GM18526 (cell line): ENCODE results near the gene LHX1.

Experiments used
- POLR2A ChIP-seq: IDR thresholded peaks from 3 replicates; pipeline ENCODE4 v1.6.1; 2011; ENCODE audit not compliant: insufficient read length; ENCODE audit errors: extremely low read depth

LHX1 gene

DNA sequence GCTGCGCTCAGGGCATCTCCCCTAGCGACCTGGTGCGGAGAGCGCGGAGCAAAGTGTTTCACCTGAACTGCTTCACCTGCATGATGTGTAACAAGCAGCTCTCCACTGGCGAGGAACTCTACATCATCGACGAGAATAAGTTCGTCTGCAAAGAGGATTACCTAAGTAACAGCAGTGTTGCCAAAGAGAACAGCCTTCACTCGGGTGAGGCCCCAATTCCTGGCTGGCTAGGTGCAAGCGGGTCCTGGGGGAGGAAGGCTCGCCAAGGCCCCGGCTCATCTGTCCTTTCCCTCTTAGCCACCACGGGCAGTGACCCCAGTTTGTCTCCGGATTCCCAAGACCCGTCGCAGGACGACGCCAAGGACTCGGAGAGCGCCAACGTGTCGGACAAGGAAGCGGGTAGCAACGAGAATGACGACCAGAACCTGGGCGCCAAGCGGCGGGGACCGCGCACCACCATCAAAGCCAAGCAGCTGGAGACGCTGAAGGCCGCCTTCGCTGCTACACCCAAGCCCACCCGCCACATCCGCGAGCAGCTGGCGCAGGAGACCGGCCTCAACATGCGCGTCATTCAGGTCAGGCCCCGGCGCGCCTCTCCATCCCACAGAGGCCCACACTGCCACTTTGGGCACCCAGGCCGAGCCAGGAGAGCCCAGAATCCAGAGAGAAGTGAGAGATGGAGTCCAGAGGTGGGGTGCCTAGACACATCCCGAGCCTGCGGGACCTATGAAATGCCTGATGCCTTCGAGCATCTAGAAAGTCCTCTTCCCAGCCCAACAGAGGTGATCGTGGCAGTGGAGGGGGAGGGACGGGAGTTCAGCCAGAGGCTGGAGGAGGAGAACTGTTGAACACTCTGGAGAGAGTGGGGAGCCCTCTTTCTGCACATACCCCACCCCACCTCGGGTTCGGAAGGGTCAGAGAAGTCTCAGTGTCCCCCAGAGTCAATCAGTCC, 3.3 kb downstream of the LHX1 start:
- TF ChIP-seq POLR2A, result no peak

DNA sequence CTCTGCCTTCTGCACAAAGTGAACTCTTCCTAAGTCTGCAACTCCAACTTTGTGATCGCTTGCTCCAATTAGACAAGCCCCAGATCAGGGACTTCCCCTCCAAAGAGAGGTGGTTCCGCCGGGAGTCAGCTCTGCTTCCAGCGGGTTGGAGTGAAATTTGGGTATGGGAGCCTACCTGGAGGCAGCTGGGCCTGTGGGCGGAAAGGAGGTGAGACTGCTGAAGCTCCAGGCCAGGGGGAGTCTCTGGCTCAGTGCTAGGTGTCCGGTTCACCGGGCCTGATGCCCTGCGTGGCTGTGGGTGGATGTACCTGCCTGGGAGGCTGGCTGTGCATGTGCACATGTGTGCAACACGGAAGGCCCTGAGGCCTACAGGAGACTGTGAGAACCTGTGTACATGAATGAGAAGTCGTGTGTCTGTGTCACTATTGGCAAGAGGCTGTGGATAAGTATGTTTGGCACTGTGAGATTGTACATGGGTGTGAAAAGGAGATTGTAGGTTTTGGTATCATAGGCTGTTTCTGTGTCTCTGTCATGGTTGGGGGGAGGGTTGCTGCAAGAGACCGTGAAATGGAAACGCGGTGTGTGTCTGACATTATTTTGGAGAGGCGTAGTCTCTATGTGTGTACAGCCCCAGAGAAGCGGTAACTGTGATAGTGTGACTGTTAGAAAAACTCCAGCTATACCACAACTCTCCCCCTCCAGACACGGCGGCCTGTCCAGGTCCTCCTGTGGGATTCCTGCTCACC, 4.2 kb downstream of the LHX1 start:
- no peak for TF ChIP-seq POLR2A

DNA sequence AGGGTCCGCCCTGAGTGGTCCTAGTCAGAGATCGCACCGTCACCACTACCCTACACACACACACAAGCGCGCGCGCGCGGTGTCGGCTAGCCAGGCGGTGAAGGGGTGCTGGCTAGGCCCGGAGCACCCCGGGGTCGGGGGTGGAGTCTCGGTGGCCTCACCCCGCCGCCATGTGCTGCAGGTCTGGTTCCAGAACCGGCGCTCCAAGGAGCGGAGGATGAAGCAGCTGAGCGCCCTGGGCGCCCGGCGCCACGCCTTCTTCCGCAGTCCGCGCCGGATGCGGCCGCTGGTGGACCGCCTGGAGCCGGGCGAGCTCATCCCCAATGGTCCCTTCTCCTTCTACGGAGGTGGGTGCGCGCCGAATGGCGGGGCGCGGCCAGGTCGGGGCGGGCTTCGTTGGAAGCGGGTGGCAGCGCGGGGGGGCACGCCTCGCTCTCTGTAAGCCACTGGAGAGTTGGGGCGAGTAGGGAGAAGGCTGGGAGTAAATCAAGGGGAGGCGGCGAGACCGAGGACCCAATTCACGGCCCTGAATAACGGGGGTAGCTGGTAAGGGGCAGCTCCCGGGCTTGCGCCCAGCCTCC, 4.8 kb downstream of the LHX1 start:
- TF ChIP-seq POLR2A, result no peak

DNA sequence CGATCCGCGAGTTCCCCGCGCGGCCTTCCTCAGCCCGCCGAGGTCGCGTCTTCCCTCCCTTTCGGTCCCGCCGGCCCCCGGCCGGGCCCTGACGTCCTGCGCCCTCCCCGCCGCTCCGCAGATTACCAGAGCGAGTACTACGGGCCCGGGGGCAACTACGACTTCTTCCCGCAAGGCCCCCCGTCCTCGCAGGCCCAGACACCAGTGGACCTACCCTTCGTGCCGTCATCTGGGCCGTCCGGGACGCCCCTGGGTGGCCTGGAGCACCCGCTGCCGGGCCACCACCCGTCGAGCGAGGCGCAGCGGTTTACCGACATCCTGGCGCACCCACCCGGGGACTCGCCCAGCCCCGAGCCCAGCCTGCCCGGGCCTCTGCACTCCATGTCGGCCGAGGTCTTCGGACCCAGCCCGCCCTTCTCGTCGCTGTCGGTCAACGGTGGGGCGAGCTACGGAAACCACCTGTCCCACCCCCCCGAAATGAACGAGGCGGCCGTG, 5.4 kb downstream of the LHX1 start:
- TF ChIP-seq POLR2A, result no peak

DNA sequence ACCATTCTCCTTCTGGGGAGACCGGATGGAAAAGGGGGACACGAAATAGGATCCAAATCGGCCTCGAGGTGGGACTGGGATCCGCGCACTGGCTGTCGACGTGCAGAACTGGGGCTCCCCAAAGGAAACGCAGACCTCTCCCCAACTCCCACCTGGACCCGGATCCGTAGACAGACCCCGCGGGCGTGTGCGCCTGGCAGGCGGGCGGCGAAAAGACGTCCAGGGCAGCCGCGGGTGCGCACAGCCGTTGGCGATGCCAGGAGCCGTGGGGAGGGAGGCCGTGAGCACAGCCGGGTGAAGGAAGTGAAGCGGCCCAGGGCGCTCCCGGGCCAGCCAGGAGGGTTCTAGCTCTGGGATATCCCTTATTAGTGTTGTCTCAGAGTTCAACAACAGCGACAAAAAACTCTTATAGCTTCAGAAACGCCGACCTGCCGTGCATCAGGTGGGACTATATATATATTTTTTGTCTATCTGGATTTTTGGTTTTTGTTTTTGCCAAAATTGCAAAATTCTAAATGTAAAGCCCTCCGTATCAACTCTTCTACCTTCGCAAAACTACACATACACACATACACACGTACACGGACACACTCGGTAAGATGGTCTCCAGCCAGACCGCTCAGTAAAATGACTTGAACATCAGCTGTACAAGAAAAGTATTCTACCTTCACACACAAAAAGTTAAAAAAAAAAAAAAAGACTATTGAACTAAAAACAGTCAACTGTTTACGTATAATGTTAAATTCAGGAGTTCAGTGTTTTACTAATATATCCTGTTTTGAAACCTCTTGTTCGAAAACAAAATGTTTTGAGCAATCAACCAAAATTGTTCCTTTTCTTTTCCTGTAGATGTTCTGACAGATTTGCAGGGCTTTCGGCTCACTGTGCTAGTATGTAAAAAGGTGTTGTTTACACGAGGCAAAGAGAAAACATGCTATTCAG, 6.2 kb downstream of the LHX1 start:
- no peak for TF ChIP-seq POLR2A

GRCh38 chr17:36944553-36944952, 7.3 kb downstream of the LHX1 start:
- no peak for TF ChIP-seq POLR2A

GRCh38 chr17:36945140-36945539, 7.9 kb downstream of the LHX1 start:
- no peak for TF ChIP-seq POLR2A

DNA sequence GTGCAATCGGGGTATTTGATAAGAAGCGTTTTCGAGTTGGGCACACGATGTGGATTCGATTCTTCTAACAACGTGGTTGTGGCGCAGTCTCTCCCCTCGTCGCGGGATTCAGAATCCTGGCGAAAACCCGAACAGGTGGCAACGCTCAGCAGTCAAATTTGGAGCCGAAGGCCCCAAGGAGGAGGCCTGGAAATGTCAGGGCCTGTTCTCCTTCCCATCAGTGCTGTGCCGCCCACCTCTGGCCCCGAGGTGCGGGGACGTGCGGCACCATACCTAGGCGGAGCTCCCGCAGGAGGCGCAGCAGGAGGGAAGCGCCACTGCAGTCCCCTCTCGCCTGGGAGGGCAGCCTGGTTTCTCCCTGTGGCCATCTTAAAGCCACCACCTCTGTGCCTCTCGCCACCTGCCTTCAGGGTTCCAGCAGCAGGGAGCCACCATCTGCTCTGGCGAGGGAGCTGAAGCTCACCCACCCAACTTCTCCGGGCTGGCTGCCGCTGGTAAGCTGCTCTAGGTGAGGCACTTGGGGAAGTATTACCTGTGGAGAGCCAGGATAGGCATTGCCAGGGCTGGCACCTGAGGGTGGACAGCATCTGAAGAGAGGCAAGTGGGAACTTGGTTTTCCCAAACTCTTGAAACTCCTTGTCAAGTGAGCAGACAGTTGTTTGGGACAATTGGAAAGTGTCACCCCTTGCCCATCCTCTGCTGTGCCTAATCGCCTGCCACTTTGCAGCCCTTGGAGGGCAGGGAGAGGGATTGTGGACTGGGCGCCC, 8.9 kb downstream of the LHX1 start:
- no peak for TF ChIP-seq POLR2A

DNA sequence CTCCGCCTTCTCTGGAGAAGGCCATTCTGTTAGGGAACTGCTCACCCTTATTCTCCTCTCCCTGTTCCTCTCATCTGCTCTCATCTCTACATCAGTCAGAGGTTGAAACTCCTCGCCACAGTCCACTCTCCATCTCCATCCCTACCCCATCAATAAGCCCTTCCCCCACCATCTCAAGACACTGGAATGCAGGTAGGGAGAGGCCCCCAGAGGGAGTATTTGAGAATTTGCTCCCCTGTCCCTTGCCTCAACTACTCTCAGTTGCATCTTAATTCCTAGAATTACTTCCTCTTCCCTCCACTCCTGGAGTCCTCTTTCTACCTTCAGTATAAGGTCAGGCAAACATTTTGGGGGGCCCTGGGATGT, 9.4 kb downstream of the LHX1 start:
- no peak for TF ChIP-seq POLR2A

DNA sequence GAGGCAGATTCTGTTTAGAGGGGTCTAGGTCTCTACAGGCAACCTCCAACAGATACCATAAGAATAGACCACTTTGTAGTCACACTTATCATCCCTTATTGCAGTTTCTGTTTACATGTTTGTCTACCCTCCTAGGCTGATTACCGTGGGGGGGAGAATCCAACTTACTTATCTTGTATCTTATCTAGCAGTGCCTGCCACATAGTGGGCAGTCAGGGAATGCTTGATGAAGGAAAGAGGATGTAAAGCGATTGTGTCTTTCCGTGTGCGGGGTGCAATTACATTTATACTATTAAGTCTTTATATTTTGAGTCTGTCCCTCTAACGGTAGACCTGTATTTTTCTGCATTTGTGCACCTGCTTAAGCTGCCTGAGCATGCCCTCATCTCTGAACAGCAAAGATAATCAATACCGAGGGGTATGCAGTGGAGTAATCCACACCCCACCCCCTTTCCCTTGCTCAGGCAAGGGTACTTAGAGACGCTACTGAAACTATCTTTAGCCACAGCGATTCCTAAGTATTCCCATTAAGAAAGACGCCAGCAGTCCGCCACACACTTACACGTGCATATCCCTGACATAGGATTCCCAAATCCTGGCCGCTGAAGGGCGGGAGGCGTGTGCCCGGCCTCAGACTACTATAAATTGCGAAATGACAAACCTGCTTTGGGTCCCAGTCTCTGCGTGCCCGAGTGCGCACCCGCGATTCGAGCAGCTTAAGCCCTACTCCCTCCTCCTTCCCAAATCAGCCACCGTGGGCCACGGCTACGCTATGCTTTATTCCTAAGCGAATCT, 10.8 kb downstream of the LHX1 start:
- TF ChIP-seq POLR2A, result no peak

- peak; percentile 92 for TF ChIP-seq POLR2A
Observed at GRCh38 chr17:36948717-36949460, 11.6 kb downstream of the LHX1 start, which contains the start of gene AATF. AATF (plus strand) TSS chr17:36948954; CDS start chr17:36949126, 172 bp downstream.

- no peak for TF ChIP-seq POLR2A
Observed at GRCh38 chr17:36949461-36949927, 12.2 kb downstream of the LHX1 start.

DNA sequence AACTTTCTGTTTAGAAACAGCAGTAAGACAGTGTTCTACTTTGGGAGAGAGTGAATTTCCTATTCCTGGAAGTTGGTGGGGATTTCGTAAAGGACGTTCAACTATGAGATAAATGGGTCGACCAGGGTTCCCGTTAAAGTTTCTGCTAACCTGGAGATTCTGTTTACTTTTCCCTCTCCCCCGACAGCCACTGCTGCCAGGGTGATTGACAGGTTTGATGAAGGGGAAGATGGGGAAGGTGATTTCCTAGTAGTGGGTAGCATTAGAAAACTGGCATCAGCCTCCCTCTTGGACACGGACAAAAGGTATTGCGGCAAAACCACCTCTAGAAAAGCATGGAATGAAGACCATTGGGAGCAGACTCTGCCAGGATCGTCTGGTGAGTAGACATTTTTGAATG, 12.8 kb downstream of the LHX1 start:
- TF ChIP-seq POLR2A, result no peak
